ENCODE measurements around the gene SETX. TPM values are rescaled to one million over a fixed set of nuclear protein-coding genes. Genes with fewer than 3 reads are reported as not detected.

Gene SETX, protein sequence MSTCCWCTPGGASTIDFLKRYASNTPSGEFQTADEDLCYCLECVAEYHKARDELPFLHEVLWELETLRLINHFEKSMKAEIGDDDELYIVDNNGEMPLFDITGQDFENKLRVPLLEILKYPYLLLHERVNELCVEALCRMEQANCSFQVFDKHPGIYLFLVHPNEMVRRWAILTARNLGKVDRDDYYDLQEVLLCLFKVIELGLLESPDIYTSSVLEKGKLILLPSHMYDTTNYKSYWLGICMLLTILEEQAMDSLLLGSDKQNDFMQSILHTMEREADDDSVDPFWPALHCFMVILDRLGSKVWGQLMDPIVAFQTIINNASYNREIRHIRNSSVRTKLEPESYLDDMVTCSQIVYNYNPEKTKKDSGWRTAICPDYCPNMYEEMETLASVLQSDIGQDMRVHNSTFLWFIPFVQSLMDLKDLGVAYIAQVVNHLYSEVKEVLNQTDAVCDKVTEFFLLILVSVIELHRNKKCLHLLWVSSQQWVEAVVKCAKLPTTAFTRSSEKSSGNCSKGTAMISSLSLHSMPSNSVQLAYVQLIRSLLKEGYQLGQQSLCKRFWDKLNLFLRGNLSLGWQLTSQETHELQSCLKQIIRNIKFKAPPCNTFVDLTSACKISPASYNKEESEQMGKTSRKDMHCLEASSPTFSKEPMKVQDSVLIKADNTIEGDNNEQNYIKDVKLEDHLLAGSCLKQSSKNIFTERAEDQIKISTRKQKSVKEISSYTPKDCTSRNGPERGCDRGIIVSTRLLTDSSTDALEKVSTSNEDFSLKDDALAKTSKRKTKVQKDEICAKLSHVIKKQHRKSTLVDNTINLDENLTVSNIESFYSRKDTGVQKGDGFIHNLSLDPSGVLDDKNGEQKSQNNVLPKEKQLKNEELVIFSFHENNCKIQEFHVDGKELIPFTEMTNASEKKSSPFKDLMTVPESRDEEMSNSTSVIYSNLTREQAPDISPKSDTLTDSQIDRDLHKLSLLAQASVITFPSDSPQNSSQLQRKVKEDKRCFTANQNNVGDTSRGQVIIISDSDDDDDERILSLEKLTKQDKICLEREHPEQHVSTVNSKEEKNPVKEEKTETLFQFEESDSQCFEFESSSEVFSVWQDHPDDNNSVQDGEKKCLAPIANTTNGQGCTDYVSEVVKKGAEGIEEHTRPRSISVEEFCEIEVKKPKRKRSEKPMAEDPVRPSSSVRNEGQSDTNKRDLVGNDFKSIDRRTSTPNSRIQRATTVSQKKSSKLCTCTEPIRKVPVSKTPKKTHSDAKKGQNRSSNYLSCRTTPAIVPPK (N-terminal part only)
- 15.9 and 16.5 TPM in 2 replicates for total RNA-seq

DNA sequence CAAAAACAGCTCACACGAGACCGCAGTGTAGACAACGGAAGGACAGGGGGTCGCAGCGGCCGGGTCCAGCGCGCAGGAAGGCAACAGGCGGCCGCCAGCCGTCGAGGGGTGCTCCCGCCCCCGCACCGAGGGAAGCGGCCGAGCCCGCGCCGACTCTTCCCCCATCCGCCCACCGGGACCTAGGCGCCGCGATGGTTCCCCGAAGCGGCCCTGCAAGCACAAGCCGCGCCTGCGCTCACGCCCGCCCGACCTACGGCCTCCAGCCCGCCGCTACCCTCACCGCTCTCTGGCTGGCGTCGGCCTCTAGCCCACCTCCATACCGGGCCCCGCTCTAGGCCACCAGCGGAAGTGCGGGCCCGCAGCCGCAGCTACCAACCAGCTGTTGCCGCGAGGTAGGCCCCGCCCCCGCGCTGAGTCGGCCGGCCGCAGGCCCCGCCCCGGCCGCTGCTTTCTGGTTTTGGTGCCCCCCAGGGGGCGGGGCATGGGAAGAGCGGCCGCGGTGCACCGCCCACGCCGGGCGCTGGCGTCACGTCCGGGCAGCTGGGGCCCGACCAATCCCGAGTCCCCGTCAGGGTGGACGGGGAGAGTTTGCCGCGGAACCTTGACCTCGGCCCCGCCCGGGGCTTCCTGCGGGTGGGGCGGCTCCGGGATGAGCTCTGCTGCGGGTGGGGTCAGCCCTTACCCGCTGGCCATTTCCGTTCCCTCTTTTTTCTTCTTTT, at the start of gene SETX:
TSS of gene SETX (minus strand) at position 350 of the 719 bp plus-strand sequence. CDS start 5,558 bp downstream, outside the sequence.

Other genes starting within 250 kb of the SETX start
- gene NTNG2, start 192.9 kb downstream of the SETX start, total RNA-seq, result under 0.01 and 0.15 TPM in 2 replicates
- 10.6 TPM in 2 replicates for gene TTF1, start 51.9 kb upstream of the SETX start, total RNA-seq
- gene CFAP77, start 55.2 kb upstream of the SETX start, total RNA-seq, result not detected in 2 replicates
- not detected in 2 replicates for gene BARHL1, start 227.6 kb upstream of the SETX start, total RNA-seq